SH-SY5Y (cell line): ENCODE results near the gene ADH1B.

Experiments
- GATA2 ChIP-seq: IDR thresholded peaks from 2 replicates; pipeline ENCODE4 v1.6.1; 2011; ENCODE audit warnings: mild to moderate bottlenecking, low read depth, low read length
- GATA3 ChIP-seq: IDR thresholded peaks from 2 replicates; pipeline ENCODE4 v1.6.1; 2011; ENCODE audit warnings: low read depth, mild to moderate bottlenecking, low read length, moderate library complexity

DNA sequence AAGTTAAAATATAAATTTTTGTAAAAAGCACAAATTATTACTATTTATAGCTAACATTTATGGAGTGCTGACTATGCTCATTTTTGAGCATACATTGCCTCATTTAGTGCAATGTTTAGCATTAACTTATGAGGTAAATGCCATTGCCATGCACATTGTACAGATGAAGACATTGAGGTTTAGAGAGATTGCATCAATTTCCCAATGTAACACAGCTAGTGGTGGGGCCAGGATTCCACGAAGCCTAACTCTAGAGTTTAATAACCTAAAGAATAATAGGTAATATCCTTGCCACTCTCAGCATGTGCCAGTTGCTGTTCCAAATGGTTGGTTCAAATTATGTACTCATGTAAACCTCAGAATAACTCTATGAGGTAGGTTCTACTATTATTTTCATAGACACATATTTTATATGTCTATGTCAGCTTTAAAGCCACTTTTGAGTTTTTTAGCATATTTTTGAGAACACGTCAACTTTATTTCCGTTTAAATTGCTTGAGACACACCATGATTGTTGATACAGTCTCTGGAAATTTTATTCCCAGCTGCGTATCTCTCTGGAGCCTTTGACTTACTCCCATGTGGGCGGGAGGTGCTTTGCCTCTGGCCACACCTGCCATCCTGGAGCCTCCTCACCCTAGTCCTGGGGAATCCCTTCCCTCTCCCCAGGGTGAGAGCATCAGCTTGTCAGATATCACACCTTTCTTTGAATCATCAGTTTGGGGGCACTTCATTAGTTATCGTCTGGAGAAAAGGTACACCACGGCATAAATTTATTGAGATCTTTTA lies 19.6 kb downstream of the ADH1B start:
- TF ChIP-seq GATA2 = no peak
- no peak for TF ChIP-seq GATA3
